Body of pancreas (tissue), 4 donors: ENCODE results near the gene KRT86.

Experiments
- CTCF ChIP-seq, 7 experiments: fragments of 450-650 bp in 4 of 7; fragments of 200-600 bp in 3 of 7; sonication (generic) in 3 of 7; IDR thresholded peaks; one replicate each; pipeline ENCODE4 v1.5.1; 2016 to 2019; ENCODE audit warnings: antibody characterized with exemption in 7 of 7
- POLR2A ChIP-seq, 3 donors: fragments of 450-650 bp; IDR thresholded peaks; one replicate each; pipeline ENCODE4 v1.6.1; 2016; ENCODE audit warnings: antibody characterized with exemption in 3 of 3, mild to moderate bottlenecking in 2 of 3

DNA sequence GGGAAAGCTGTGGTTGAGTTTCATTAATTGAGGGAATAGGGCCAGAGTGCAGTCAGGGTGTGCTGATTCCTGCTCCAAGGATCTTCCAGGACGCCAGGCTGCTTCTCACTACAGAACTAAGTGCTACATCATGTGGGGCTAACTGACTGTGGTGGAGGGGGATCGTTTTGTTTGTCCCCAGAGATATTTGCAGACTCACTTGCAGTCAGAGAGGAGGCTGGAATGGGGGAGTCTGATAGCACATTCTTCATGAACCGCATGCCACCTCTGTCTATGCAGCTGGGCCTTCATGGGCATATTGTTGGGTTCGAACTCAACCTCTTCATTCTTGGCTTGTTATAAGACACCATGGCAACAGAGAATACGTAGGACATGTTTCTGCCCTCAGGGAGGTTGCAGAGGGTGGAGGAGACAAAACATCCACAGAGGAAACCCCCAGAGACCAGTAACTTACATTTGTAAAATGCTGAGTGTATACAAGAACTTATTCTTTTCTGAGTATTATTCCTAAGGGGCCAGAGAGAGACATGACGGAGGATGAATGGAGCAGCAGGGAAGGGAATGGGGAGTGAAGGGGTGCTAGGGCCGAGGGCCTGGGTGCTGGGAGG lies 28.4 kb upstream of the KRT86 start:
- TF ChIP-seq CTCF (IDR thresholded peaks at IDR 0.05) (no peak), POLR2A (IDR thresholded peaks at IDR 0.05) (no peak)
